HT-29 (cell line): Measurements from ENCODE around the gene PACRG. TPM values are rescaled to one million over a fixed set of nuclear protein-coding genes. Genes with fewer than 3 reads are reported as not detected.
"Not testable (repeated sequence)": the region's sequence is repeated elsewhere in the genome, so short reads cannot be mapped to it uniquely, and the experiment has no call there.

ENCODE experiments used
- DNase-seq: peaks from one replicate; pipeline ENCODE4 v3.0.0-alpha.2; 2015; ENCODE audit warnings: low spot score
- total RNA-seq: library from RNA; depleted of rRNA; stranded (reverse); fragments of >200 nt; shearing (Covaris generic); gene quantifications from 2 replicates; pipeline ENCODE4 v1.2.3, GENCODE V29; 2014

The PACRG gene
- total RNA-seq, 1 experiment from 2014 or later, result 0.81 TPM

DNA sequence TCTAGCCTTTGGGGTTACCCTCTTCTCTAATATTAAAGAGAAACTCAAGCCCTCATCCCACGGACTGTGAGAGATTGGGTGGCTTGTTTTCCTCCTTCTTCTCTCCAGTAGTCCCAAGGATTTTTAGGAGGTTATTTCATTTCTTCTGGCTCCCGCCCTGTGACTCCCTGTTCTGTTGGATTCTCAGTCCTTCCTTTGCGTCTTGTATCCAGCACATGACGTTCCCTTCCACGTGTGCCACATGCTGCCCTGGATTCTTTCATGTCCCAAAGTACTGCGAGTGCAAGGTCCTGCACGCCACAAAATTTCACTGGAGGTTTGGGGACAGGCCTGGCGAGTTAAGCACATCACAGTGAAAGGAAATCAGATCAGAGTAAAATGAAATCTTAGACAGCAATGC, 213.4 kb downstream of the PACRG start:
- no peak for DNase-seq

GRCh38 chr6:162942866-162943265, 215.1 kb downstream of the PACRG start:
- DNase-seq, result no peak

GRCh38 chr6:162943369-162943768, 215.6 kb downstream of the PACRG start:
- no peak for DNase-seq

DNA sequence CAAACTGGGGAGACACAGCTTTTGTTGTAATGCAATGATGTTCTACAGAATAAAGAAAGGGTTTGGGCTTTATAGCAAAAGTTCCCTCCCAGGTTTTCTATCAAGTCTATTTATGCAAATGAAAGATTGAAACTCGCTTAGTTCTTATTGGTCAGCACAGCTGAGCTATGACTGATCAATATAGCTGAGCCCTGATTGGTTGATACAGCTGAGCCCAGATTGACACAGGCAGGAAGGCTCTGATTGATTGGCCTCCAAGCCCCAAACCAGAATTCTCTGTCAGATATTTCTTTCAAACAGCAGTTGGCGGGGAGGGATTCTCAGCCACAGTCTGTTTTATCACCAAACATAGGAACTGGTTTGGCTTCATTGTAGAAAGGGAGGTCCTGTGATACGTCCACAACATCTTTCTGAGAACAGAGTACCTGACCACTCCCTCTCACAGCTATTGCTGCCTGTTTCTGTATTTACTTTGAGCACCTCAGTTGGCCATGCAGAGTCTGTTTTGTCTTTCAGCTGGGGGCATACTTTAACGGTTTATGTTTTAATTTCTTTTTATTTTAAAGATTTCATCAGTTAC, 223.5 kb downstream of the PACRG start:
- no peak for DNase-seq

DNA sequence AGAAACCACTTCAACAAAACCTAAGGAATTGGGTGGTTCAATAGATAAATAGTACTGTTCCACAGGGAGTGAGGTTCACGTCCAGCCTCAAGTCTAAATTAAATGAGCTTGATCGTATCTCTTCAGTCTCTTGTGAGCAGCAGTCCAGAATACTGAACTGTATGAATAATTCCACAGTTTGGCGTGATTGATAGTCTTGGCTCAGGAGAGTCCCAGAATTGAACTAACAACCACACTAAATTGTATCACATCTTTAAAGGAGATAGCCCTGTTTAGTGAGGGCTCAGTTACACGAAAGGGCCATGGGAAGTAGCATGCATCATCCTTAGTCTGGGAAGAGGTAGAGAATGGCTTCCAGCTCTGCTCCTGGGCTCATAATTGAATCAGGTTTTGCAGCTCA, 224.6 kb downstream of the PACRG start:
- DNase-seq, result no peak

DNA sequence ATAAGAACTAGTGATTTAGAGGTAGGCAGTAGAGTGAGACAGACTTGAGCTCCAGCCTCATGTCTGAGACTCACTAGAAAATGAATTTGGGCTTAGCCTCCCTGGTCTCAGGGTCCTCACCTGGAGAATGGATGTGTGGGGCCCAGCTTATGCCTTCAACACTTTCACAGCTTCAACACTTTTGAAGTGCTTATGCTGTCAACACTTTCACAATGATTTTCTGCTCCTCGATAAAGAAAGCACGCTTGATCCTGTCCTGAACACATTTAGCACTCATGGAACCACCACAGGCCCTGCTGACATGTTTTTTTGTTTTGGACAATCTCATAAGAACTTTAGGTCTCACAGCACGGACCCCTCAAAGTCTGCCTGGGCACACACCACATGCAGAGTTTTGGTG, 229.3 kb downstream of the PACRG start:
- no peak for DNase-seq

- DNase-seq, result no peak
Observed at GRCh38 chr6:162960679-162961457, 233.1 kb downstream of the PACRG start.

DNA sequence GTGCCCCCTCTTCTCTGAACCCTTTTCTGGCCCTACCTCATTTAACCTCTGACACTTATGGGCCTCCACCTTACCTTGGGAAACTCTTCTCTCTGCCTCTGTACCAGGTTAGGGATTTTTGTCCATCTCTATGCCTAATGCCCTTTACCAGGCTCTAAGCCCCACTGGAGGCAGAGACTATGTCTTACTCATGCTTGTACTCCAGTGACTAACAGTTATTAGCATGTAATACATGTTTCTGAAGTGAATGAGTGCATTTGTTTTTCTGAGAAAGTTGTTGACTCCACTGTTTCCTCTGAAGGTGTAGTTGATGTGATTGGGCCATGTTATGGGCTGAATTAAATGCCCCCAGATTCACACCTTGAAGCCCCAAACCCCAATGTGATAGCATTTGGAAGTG, 234.3 kb downstream of the PACRG start:
- no peak for DNase-seq

- no peak for DNase-seq
Observed at GRCh38 chr6:162963861-162964260, 236.1 kb downstream of the PACRG start.

DNA sequence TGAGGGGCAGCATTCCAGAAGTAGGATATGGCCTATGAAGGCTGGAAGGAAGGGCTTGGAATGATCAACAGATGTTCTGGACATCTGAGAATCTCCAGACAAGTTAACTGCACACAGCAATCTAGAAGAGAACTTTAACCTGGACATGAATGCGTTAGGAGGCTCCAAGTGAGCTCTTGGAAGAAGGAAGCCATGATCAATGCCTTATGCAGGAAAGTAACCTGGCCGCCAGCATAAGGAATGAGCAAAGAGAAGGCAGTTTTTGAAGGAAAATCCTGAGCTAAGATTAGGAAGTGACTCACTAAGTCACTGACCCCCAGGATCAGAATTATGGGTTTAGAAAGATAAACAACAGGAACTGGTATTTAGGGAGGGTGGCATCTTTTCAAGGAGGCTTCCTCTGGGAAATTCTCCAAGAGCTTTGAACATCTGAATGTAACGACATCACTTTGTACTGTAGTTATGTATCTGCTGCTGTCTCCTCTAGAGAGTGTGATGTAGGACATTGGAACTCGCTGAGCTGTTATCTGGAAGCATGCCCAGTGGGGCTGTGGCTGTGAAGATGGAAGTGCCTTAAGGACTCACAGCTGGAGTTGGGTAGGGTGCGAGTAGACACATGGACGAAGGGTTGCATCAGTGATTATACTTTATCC, 236.8 kb downstream of the PACRG start:
- no peak for DNase-seq

- no peak for DNase-seq
Observed at GRCh38 chr6:162965366-162965765, 237.6 kb downstream of the PACRG start.

DNA sequence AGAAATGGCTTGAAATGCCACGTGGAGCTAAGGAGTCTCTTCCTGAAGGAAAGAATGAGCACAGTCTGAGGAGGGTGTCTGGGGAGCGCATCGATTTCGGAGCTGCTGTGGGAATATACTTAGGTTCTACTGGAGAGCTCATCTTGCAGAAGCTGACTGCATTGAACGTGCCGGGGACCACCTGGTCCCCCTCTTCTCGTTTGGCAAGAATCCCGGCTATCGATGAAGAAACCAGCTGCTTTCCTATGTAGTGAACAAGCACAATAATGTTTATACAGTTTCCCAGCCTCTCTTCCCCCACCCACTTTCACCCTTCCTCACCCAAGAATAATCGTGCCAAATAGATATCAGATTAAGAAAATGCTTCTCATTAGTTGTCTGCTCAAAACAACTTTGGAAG, 242.5 kb downstream of the PACRG start:
- no peak for DNase-seq

GRCh38 chr6:162971356-162971755, 243.6 kb downstream of the PACRG start:
- no peak for DNase-seq

GRCh38 chr6:162973151-162973872, 245.5 kb downstream of the PACRG start:
- DNase-seq, result no peak

- no peak for DNase-seq
Observed at GRCh38 chr6:162973980-162974379, 246.2 kb downstream of the PACRG start.

DNA sequence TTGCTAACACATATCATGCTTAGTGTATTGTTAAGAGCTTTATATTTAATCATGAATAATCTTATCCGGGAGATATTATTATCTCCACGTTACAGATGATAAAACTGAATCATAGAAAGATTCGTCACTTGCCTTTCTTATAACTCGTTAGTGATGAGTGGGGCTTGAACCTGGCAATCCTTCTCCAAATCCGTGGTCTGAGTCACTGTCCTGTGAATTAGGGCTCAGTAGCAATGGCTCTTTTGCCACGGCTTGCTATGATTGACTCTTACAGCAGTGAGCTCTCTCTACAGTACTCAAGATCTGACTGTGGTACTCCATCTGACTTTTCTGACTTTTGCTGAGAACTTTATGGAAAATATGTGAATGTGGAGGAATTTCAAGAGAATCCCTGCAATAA, 246.9 kb downstream of the PACRG start:
- no peak for DNase-seq

GRCh38 chr6:162976141-162976540, 248.4 kb downstream of the PACRG start:
- no peak for DNase-seq

DNA sequence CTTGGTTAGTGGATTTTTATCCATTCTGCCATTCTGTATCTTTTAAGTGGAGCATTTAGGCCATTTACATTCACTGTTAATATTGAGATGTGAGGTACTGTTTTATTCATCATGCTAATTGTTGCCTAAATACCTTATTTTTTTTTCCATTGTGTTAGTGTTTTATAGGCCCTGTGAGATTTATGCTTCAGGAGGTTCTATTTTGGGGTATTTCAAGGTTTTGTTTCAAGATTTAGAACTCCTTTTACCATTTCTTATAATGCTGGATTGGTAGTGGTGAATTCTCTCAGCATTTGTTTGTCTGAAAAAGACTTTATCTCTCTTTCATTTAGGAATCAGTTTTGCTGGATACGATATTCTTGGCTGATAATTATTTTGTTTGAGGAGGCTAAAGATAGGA, 255.5 kb downstream of the PACRG start:
- DNase-seq, result not testable (repeated sequence)

- DNase-seq, result no peak
Observed at GRCh38 chr6:162998777-162999176, 271.0 kb downstream of the PACRG start.

DNA sequence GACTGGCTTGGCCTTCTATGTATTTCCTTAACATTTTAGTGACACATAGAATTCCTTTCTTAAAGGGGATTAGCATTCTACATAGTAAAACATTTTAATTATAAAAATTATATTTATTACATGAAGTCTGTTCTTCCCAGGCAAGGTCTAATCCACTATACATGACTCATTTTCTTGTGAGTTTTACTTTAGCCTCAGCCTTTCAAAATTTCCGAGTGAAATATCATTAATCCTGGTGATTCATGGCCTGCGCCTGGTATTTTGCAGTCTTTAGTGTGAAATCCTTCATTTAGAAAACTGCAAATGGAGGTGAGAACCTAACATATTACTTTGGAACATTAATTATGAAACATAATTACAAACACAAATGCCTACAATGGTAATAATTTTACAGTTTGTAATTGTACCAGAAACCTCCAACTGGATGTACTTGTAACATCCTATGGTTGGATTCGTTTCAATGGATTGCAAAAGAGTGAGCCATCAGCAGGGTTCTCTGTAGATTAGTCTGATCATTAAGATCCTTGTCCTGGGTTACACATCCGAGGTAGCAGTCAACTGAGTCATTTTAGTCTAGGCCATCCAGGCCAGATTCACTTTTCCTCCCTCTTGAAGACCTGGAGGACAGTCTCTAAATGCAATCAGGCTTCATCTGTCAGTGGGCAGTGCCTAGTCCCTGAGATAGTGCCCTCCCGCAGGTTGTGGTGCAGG, 272.0 kb downstream of the PACRG start:
- no peak for DNase-seq

GRCh38 chr6:163001330-163001729, 273.6 kb downstream of the PACRG start:
- no peak for DNase-seq

DNA sequence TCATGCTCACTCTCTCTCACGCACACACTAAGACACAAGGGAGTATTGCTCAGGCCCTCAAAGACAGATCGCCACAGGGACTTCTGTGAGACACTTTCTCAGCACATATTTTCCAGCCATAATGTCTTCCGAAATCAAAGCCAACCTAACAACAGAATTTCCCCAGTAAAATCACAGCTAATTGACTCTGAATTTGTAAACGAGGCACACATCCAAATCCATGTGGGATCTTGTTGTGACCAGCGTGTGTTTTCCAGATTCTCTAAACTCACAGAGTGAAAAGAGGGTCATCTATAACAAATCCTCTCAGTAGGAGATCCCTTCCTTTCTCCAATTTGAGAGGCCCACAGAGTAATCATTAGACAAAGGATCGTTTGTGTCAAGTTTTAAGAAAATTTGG, 280.4 kb downstream of the PACRG start:
- DNase-seq, result no peak
